SU-DHL-6 (cell line): ENCODE measurements around the gene CERKL.

ENCODE experiments used
- CTCF ChIP-seq: fragments of 200-600 bp; sonication (generic); IDR thresholded peaks from one replicate; pipeline ENCODE4 v1.5.1; 2017; ENCODE audit warnings: antibody characterized with exemption, mild to moderate bottlenecking, low read length, moderate library complexity; ENCODE audit not compliant: insufficient read depth, poor library complexity, severe bottlenecking
- EZH2phosphoT487 ChIP-seq: fragments of 200-600 bp; sonication (generic), shearing (Covaris generic); conservative IDR thresholded peaks from 2 replicates; pipeline ENCODE4 v1.6.1; 2018; ENCODE audit warnings: mild to moderate bottlenecking, antibody characterized with exemption, low read length, moderate library complexity, mixed read lengths

- TF ChIP-seq CTCF (no peak), EZH2phosphoT487 (no peak)
Observed at GRCh38 chr2:181679544-181679979, 22.7 kb upstream of the CERKL start.
